ENCODE results near the gene SNED1. TPM values are rescaled to one million over a fixed set of nuclear protein-coding genes. Genes with fewer than 3 reads are reported as not detected.

The SNED1 gene
- polyA plus RNA-seq, 1 donor from 2014 or later: 0.32 TPM

DNA sequence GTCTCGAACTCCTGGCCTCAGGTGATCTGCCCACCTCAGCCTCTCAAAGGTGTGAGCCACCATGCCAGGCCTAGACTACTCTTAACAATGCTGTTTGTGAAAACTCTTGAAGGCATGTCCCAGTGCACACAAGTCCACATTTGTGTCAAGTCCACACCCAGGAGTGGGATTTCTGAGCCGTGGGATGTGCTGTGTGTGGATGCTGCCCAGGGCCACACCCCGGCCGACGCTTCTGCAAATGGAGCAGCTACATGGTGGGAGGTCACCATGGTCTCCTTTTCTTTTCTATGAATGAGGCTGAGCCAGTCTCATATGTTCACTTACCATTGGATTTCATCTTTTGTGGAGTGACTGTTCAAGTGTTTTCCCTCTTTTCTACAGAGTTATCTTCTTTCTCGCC is 15.8 kb downstream of the SNED1 start:
- H3K4me3 ChIP-seq (ENCODE audit: low read length): no peak overlapping the region
- no peaks in the 10 kb centered on the region for H3K9me3 ChIP-seq (ENCODE audit: low read length)
- H3K27ac ChIP-seq (ENCODE audit: low read length): no peak overlapping the region
- H3K9me2 ChIP-seq (ENCODE audit: insufficient read depth, low read length): no peaks in the 10 kb centered on the region
- no peak overlapping the region for H3K4me2 ChIP-seq (ENCODE audit: low read length)
- no peaks in the 10 kb centered on the region for H3F3A ChIP-seq (ENCODE audit: insufficient read depth, low read length, poor library complexity, severe bottlenecking)
- H3K9ac ChIP-seq (ENCODE audit: low read length): no peak overlapping the region
- H4K20me1 ChIP-seq (ENCODE audit: insufficient read depth): no peaks in the 10 kb centered on the region
- H3K79me2 ChIP-seq (replicated peaks; ENCODE audit: insufficient read depth, low read length): no peaks in the 10 kb centered on the region
- no peaks in the 10 kb centered on the region for H3K36me3 ChIP-seq (ENCODE audit: insufficient read depth, low read length)
- no peak overlapping the region for H2AFZ ChIP-seq (ENCODE audit: low read depth, low read length)
- TF ChIP-seq MXI1 (conservative IDR thresholded peaks at IDR 0.05; ENCODE audit: poor library complexity, severe bottlenecking): no peak
- TF ChIP-seq EP300 (conservative IDR thresholded peaks at IDR 0.05; ENCODE audit: poor library complexity, severe bottlenecking): no peak
- TF ChIP-seq RAD21 (conservative IDR thresholded peaks at IDR 0.05): no peak
- no peak for TF ChIP-seq POLR2AphosphoS5 (IDR thresholded peaks at IDR 0.05)
- TF ChIP-seq REST (IDR thresholded peaks at IDR 0.05; ENCODE audit: borderline replicate concordance): no peak
- no peak for TF ChIP-seq TAF1 (IDR thresholded peaks at IDR 0.05; ENCODE audit: low read depth)
- TF ChIP-seq EZH2 (IDR thresholded peaks at IDR 0.05; ENCODE audit: borderline replicate concordance, insufficient read depth, low read length, poor library complexity, severe bottlenecking): no peak
- TF ChIP-seq, protein P1, sequence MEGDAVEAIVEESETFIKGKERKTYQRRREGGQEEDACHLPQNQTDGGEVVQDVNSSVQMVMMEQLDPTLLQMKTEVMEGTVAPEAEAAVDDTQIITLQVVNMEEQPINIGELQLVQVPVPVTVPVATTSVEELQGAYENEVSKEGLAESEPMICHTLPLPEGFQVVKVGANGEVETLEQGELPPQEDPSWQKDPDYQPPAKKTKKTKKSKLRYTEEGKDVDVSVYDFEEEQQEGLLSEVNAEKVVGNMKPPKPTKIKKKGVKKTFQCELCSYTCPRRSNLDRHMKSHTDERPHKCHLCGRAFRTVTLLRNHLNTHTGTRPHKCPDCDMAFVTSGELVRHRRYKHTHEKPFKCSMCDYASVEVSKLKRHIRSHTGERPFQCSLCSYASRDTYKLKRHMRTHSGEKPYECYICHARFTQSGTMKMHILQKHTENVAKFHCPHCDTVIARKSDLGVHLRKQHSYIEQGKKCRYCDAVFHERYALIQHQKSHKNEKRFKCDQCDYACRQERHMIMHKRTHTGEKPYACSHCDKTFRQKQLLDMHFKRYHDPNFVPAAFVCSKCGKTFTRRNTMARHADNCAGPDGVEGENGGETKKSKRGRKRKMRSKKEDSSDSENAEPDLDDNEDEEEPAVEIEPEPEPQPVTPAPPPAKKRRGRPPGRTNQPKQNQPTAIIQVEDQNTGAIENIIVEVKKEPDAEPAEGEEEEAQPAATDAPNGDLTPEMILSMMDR (IDR thresholded peaks at IDR 0.05; ENCODE audit: poor library complexity, severe bottlenecking): no peak
- TF ChIP-seq SMC3 (conservative IDR thresholded peaks at IDR 0.05; ENCODE audit: poor library complexity): no peak
- no peaks in the 10 kb centered on the region for H3K27me3 ChIP-seq (ENCODE audit: insufficient read depth, low read depth, low read length)

- no peaks in the 10 kb centered on the region for H4K20me1 ChIP-seq (ENCODE audit: insufficient read depth)
Measured at GRCh38 chr2:241014764-241015163, 16.3 kb downstream of the SNED1 start.

More at GRCh38 chr2:241014764-241015163, 16.3 kb downstream of the SNED1 start:
- Histone ChIP-seq H3K9ac (ENCODE audit: low read length) (no peak overlapping the region), H3K4me2 (ENCODE audit: low read length) (no peak overlapping the region), H2AFZ (ENCODE audit: low read depth, low read length) (no peak overlapping the region), H3K4me3 (ENCODE audit: low read length) (no peak overlapping the region), H3K79me2 (replicated peaks; ENCODE audit: insufficient read depth, low read length) (no peaks in the 10 kb centered on the region), H3K27ac (ENCODE audit: low read length) (no peak overlapping the region), H3F3A (ENCODE audit: insufficient read depth, low read length, poor library complexity, severe bottlenecking) (no peaks in the 10 kb centered on the region), H3K9me2 (ENCODE audit: insufficient read depth, low read length) (no peaks in the 10 kb centered on the region), H3K9me3 (ENCODE audit: low read length) (no peaks in the 10 kb centered on the region), H3K27me3 (ENCODE audit: insufficient read depth, low read depth, low read length) (no peaks in the 10 kb centered on the region), H3K36me3 (ENCODE audit: insufficient read depth, low read length) (no peaks in the 10 kb centered on the region)
- TF ChIP-seq, protein P1 (IDR thresholded peaks at IDR 0.05; ENCODE audit: poor library complexity, severe bottlenecking): no peak
- TF ChIP-seq MXI1 (conservative IDR thresholded peaks at IDR 0.05; ENCODE audit: poor library complexity, severe bottlenecking): no peak
- no peak for TF ChIP-seq SMC3 (conservative IDR thresholded peaks at IDR 0.05; ENCODE audit: poor library complexity)
- TF ChIP-seq POLR2AphosphoS5 (IDR thresholded peaks at IDR 0.05): no peak
- TF ChIP-seq EP300 (conservative IDR thresholded peaks at IDR 0.05; ENCODE audit: poor library complexity, severe bottlenecking): no peak
- no peak for TF ChIP-seq EZH2 (IDR thresholded peaks at IDR 0.05; ENCODE audit: borderline replicate concordance, insufficient read depth, low read length, poor library complexity, severe bottlenecking)

Measured in neural cell (in vitro differentiated cells).